HCEC 1CT (cell line): ENCODE measurements around the gene EXOC2.
"Not testable (repeated sequence)": the region's sequence is repeated elsewhere in the genome, so short reads cannot be mapped to it uniquely, and the experiment has no call there.

ENCODE experiments used
- DNase-seq: peaks from one replicate; pipeline ENCODE4 v3.0.0-alpha.2; 2017

Gene EXOC2

GRCh38 chr6:582370-582769 is 110.6 kb downstream of the EXOC2 start:
- no peak for DNase-seq

- DNase-seq: peak; percentile 44
Measured at GRCh38 chr6:579339-579738, 113.6 kb downstream of the EXOC2 start.

- DNase-seq: no peak
Measured at GRCh38 chr6:572596-573265, 120.2 kb downstream of the EXOC2 start.

- no peak for DNase-seq
Measured at GRCh38 chr6:571892-572291, 121.0 kb downstream of the EXOC2 start.

GRCh38 chr6:570825-571224 is 122.1 kb downstream of the EXOC2 start:
- DNase-seq: no peak

- DNase-seq: no peak
Measured at GRCh38 chr6:568954-569523, 123.9 kb downstream of the EXOC2 start.

- DNase-seq: no peak
Measured at GRCh38 chr6:568085-568484, 124.9 kb downstream of the EXOC2 start.

GRCh38 chr6:563863-564262 is 129.1 kb downstream of the EXOC2 start:
- DNase-seq: no peak

- no peak for DNase-seq
Measured at GRCh38 chr6:562052-562676, 130.8 kb downstream of the EXOC2 start.

- DNase-seq: not testable (repeated sequence)
Measured at GRCh38 chr6:561335-561734, 131.6 kb downstream of the EXOC2 start.

GRCh38 chr6:558959-559358 is 134.0 kb downstream of the EXOC2 start:
- no peak for DNase-seq

GRCh38 chr6:558089-558488 is 134.8 kb downstream of the EXOC2 start:
- peak; percentile 7 for DNase-seq

- DNase-seq: no peak
Measured at GRCh38 chr6:551829-552350, 141.0 kb downstream of the EXOC2 start.

- DNase-seq: peak; percentile 28
Measured at GRCh38 chr6:551405-551804, 141.5 kb downstream of the EXOC2 start.

- no peak for DNase-seq
Measured at GRCh38 chr6:549906-550305, 143.0 kb downstream of the EXOC2 start.

GRCh38 chr6:548517-548916 is 144.4 kb downstream of the EXOC2 start:
- DNase-seq: no peak

- no peak for DNase-seq
Measured at GRCh38 chr6:548091-548490, 144.8 kb downstream of the EXOC2 start.

- no peak for DNase-seq
Measured at GRCh38 chr6:540490-540889, 152.4 kb downstream of the EXOC2 start.

GRCh38 chr6:537114-537513 is 155.8 kb downstream of the EXOC2 start:
- DNase-seq: no peak

GRCh38 chr6:530425-530824 is 162.5 kb downstream of the EXOC2 start:
- no peak for DNase-seq

GRCh38 chr6:528989-529388 is 163.9 kb downstream of the EXOC2 start:
- DNase-seq: no peak

GRCh38 chr6:527989-528673 is 164.8 kb downstream of the EXOC2 start:
- DNase-seq: no peak

- DNase-seq: no peak
Measured at GRCh38 chr6:524803-525202, 168.1 kb downstream of the EXOC2 start.

GRCh38 chr6:520820-521219 is 172.1 kb downstream of the EXOC2 start:
- no peak for DNase-seq
